H1 (cell line): ENCODE data around the gene SSTR5. TPM values are rescaled to one million over a fixed set of nuclear protein-coding genes. Genes with fewer than 3 reads are reported as not detected.

Source experiments
- CTCF ChIA-PET: fragments of 300-600 bp; sonication (Branson Sonifier 250); formaldehyde crosslinking; loops from one replicate; lab custom pipeline; 2021; ENCODE audit not compliant: partially characterized antibody; lab: Charles Lee
- POLR2A ChIA-PET: fragments of 300-600 bp; sonication (Branson Sonifier 250); formaldehyde crosslinking; loops from one replicate; lab custom pipeline; 2021; ENCODE audit warnings: inconsistent platforms; ENCODE audit not compliant: partially characterized antibody; lab: Charles Lee
- DNase-seq, 2 experiments: peaks; one replicate each; pipeline versions ENCODE4 v3.0.0 to v3.0.0-alpha.2; 2010 to 2022; ENCODE audit warnings: low spot score in 2 of 2, low read depth in 1 of 2, mixed read lengths in 1 of 2
- FAIRE-seq: peaks from 2 replicates; lab custom pipeline; 2011; peaks lifted over from hg19 to GRCh38; lab: Jason Lieb, UNC
- H2AFZ ChIP-seq: 2 replicates; pipeline ENCODE4 v1.8.1; 2012; ENCODE audit warnings: low read length, inconsistent platforms
- H2AK5ac ChIP-seq: 2 replicates; pipeline ENCODE4 v1.6.1; 2013; ENCODE audit warnings: low read depth, low read length
- H2BK120ac ChIP-seq: replicated peaks from 2 replicates; pipeline ENCODE3; 2013; ENCODE audit warnings: low read depth, low read length, inconsistent platforms
- H2BK12ac ChIP-seq: 2 replicates; pipeline ENCODE4 v1.6.1; 2013; ENCODE audit warnings: low read depth, low read length
- H2BK15ac ChIP-seq: 2 replicates; pipeline ENCODE4 v1.6.1; 2013; ENCODE audit warnings: low read length
- H2BK20ac ChIP-seq: 2 replicates; pipeline ENCODE4 v1.6.1; 2013; ENCODE audit warnings: low read length
- H2BK5ac ChIP-seq: 2 replicates; pipeline ENCODE4 v1.6.1; 2013; ENCODE audit warnings: low read depth, low read length
- H3K14ac ChIP-seq: 2 replicates; pipeline ENCODE4 v1.6.1; 2013; ENCODE audit warnings: inconsistent platforms; ENCODE audit not compliant: insufficient read length
- H3K18ac ChIP-seq: 2 replicates; pipeline ENCODE4 v1.6.1; 2013; ENCODE audit warnings: low read length; ENCODE audit errors: extremely low read depth
- H3K23ac ChIP-seq: 2 replicates; pipeline ENCODE4 v1.6.1; 2013; ENCODE audit warnings: inconsistent platforms; ENCODE audit not compliant: insufficient read length
- H3K23me2 ChIP-seq: 2 replicates; pipeline ENCODE4 v1.6.1; 2013; ENCODE audit warnings: low read depth, low read length
- H3K27ac ChIP-seq: 2 replicates; pipeline ENCODE4 v1.6.1; 2011; ENCODE audit warnings: low read depth, low read length, inconsistent platforms
- H3K27me3 ChIP-seq, 4 experiments: replicated peaks in 1 of 4; 1 replicate in 1 of 4; 2 replicates in 3 of 4; pipeline versions ENCODE4 v1.6.1 to v1.8.1; 2011 to 2013; ENCODE audit warnings: low read length in 3 of 4, mild to moderate bottlenecking in 3 of 4, inconsistent platforms in 2 of 4, mixed read lengths in 2 of 4, moderate library complexity in 1 of 4; ENCODE audit not compliant: control insufficient read depth in 3 of 4, insufficient read depth in 3 of 4; ENCODE audit errors: extremely low read depth in 1 of 4
- H3K36me3 ChIP-seq, 4 experiments: 2 replicates each; pipeline versions ENCODE4 v1.6.1 to v1.8.1; 2011 to 2013; ENCODE audit warnings: mild to moderate bottlenecking in 4 of 4, low read length in 3 of 4, moderate library complexity in 2 of 4, control low read depth in 1 of 4, inconsistent platforms in 1 of 4; ENCODE audit not compliant: insufficient read depth in 4 of 4, control insufficient read depth in 2 of 4
- H3K4ac ChIP-seq: replicated peaks from 2 replicates; pipeline ENCODE3; 2013; ENCODE audit warnings: low read length, low read depth, mixed read lengths, inconsistent platforms; ENCODE audit not compliant: insufficient read length
- H3K4me1 ChIP-seq, 4 experiments: replicated peaks in 1 of 4; 1 replicate in 1 of 4; 2 replicates in 3 of 4; pipeline versions ENCODE4 v1.6.1 to v1.8.1; 2011 to 2013; ENCODE audit warnings: low read length in 3 of 4, inconsistent platforms in 2 of 4, mixed read lengths in 1 of 4; ENCODE audit not compliant: insufficient read depth in 4 of 4, control insufficient read depth in 3 of 4
- H3K4me2 ChIP-seq, 2 experiments: 2 replicates each; pipeline versions ENCODE4 v1.6.1 to v1.8.1; 2011 to 2013; ENCODE audit warnings: low read depth in 2 of 2, low read length in 2 of 2, control low read depth in 1 of 2, inconsistent platforms in 1 of 2, mild to moderate bottlenecking in 1 of 2; ENCODE audit not compliant: insufficient read depth in 1 of 2
- H3K4me3 ChIP-seq, 4 experiments: fragments of 200-600, 300-600 bp in 1 of 4; sonication (generic), shearing (Covaris generic), sonication (Bioruptor Twin) in 1 of 4; 2 replicates each; pipeline versions ENCODE4 v1.5.1 to v1.8.1; 2011 to 2016; ENCODE audit warnings: low read length in 4 of 4, low read depth in 3 of 4, control low read depth in 2 of 4, inconsistent platforms in 2 of 4, mild to moderate bottlenecking in 2 of 4, mixed read lengths in 1 of 4, moderate library complexity in 1 of 4; ENCODE audit not compliant: insufficient read depth in 2 of 4; ENCODE audit errors: extremely low read depth in 1 of 4
- H3K56ac ChIP-seq: replicated peaks from 2 replicates; pipeline ENCODE3; 2013; ENCODE audit warnings: low read depth, mild to moderate bottlenecking, mixed read lengths, low read length, inconsistent platforms; ENCODE audit not compliant: insufficient read length
- H3K79me1 ChIP-seq: 2 replicates; pipeline ENCODE4 v1.6.1; 2013; ENCODE audit warnings: low read depth, low read length, control low read depth
- H3K79me2 ChIP-seq, 2 experiments: 2 replicates each; pipeline versions ENCODE4 v1.6.1 to v1.8.1; 2012 to 2013; ENCODE audit warnings: low read length in 2 of 2, mild to moderate bottlenecking in 2 of 2, inconsistent platforms in 1 of 2; ENCODE audit not compliant: insufficient read depth in 2 of 2, control insufficient read depth in 1 of 2
- H3K9ac ChIP-seq, 4 experiments: replicated peaks in 1 of 4; 1 replicate in 1 of 4; 2 replicates in 3 of 4; pipeline versions ENCODE4 v1.6.1 to v1.8.1; 2011 to 2013; ENCODE audit warnings: low read depth in 3 of 4, low read length in 3 of 4, control low read depth in 2 of 4, mild to moderate bottlenecking in 2 of 4, moderate library complexity in 2 of 4, inconsistent platforms in 1 of 4; ENCODE audit errors: extremely low read depth in 1 of 4
- H3K9me3 ChIP-seq, 2 experiments: 2 replicates each; pipeline versions ENCODE4 v1.6.1 to v1.8.1; 2012 to 2013; ENCODE audit warnings: mild to moderate bottlenecking in 2 of 2, moderate library complexity in 2 of 2, control low read depth in 1 of 2, inconsistent platforms in 1 of 2, low read depth in 1 of 2, low read length in 1 of 2, mixed read lengths in 1 of 2; ENCODE audit not compliant: insufficient read depth in 2 of 2
- H4K20me1 ChIP-seq, 2 experiments: replicated peaks in 1 of 2; 2 replicates each; pipeline versions ENCODE3 to v1.8.1; 2011 to 2013; ENCODE audit warnings: inconsistent platforms in 2 of 2, low read length in 2 of 2, mild to moderate bottlenecking in 1 of 2; ENCODE audit not compliant: insufficient read depth in 2 of 2, control insufficient read depth in 1 of 2
- H4K5ac ChIP-seq: 2 replicates; pipeline ENCODE4 v1.6.1; 2013; ENCODE audit warnings: low read length, low read depth, mixed read lengths, inconsistent platforms; ENCODE audit not compliant: insufficient read length
- H4K8ac ChIP-seq: 2 replicates; pipeline ENCODE4 v1.8.0; 2013; ENCODE audit warnings: mild to moderate bottlenecking, moderate library complexity, low read length, inconsistent platforms; ENCODE audit not compliant: insufficient read depth; ENCODE audit errors: extremely low read depth
- H4K91ac ChIP-seq: replicated peaks from 2 replicates; pipeline ENCODE3; 2013; ENCODE audit warnings: low read length, mixed read lengths, inconsistent platforms; ENCODE audit not compliant: insufficient read length
- YY1 ChIP-seq: IDR thresholded peaks from 2 replicates; pipeline ENCODE4 v1.6.1; 2011; ENCODE audit warnings: low read depth, mild to moderate bottlenecking, low read length
- WGBS, 2 experiments: shearing (Covaris generic) in 1 of 2; methylation state at CpG; one replicate each; pipeline versions ENCODE4 v1.1.6 to v1.1.7; 2013 to 2015; ENCODE audit warnings: low lambda C conversion rate in 2 of 2, mixed read lengths in 2 of 2, inconsistent platforms in 1 of 2, low coverage in 1 of 2, missing lambda C conversion rate in 1 of 2; ENCODE audit not compliant: insufficient replicate concordance in 2 of 2, insufficient coverage in 1 of 2, insufficient read length in 1 of 2; ENCODE audit errors: extremely low coverage in 1 of 2, missing lambda C conversion rate in 1 of 2; 5-methylcytosine and 5-hydroxymethylcytosine counted together
- polyA plus RNA-seq, 7 experiments: library from polyadenylated mRNA; depleted of rRNA in 3 of 7; stranded (reverse) in 5 of 7; unstranded in 2 of 7; fragments of >200 nt in 5 of 7; fragments of 200-250 nt in 2 of 7; gene quantifications; 1 replicate in 5 of 7; 2 replicates in 1 of 7; 4 replicates in 1 of 7; pipeline versions ENCODE4 v1.2.1 to v1.2.3, GENCODE V29; 2011 to 2013; ENCODE audit warnings: missing spikeins in 2 of 7, mixed read lengths in 2 of 7
- total RNA-seq: library from RNA; stranded (reverse); fragmentation: NEBNext Ultra II Directional; extraction: Animal tissue kit (Norgen Biotek cat#: 25700); gene quantifications from 2 replicates; pipeline ENCODE4 v1.2.1, GENCODE V29; 2021

Gene SSTR5
- total and polyA plus RNA-seq, 2 of the 8 experiments (the other 6 are each of a cell fraction or from before 2014, with no cell fraction given), result 0.56 to 0.60 TPM

DNA sequence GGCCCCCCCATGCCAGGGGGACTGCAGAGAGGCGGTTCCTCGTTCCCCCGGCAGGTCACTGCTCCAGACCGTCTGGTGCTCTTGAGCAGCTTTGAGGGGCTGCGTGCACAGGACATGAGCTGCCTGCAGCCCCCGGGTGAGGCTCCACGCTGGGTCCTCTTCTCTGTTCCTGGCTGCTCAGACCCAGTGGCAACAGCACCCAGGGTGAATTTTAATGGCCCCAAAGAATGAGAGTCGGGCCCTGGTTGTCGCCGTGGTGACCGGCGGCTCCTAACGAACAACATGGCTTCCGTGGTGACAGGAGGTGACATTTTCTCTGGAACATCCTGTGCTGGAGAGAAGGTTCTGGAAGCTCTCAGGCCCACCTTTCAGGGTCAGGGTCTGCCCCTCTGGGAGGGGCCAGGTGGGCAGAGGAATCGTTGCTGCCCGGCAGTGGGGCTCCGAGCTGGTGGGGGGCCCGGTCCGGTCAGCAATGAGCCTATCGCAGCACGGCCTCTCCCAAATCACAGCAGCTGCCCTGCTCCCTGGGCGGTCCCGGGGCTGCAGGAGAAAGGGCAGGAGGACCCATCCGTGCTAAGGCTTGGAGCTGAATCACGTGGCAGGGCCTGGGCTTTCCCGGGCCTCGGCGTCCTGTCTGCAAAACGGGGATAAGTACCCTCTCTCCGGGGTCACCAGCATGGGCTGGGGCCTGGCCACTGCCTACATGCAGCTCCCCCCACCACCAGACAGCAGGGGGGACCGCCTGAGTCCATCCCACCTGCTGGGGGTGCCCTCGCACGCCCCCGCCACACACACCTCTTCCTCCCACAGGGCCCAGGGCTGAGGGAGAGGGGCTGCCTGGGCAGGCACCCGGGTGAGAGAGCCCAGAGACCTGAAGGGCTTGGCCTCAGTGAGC lies 26.9 kb downstream of the SSTR5 start:
- H2BK20ac ChIP-seq, result no peak overlapping the region
- H4K91ac ChIP-seq, result no peak overlapping the region
- H3K9ac ChIP-seq, result no peak overlapping the region
- H3K27ac ChIP-seq, result no peak overlapping the region
- no peak overlapping the region for H3K56ac ChIP-seq
- peak overlapping the region; percentile 61; the same call in 1 of the 2 replicates for H2BK15ac ChIP-seq
- no peak overlapping the region for H3K4me2 ChIP-seq
- H3K18ac ChIP-seq, result no peak overlapping the region
- no peak overlapping the region for H2BK5ac ChIP-seq
- no peak overlapping the region for H3K14ac ChIP-seq
- no peak overlapping the region for H2BK120ac ChIP-seq
- 84% methylated on average over 29 of the region's 35 CpGs; no CpG with 5 or more reads in 1 of the 2 experiments for WGBS, 2 experiments
- H3K9me3 ChIP-seq, result no peaks in the 10 kb centered on the region
- H3K4me1 ChIP-seq, result peaks cover 0 to 7% (median 2%) of the 10 kb centered on the region in 4 experiments; a peak in 3 of 7 replicates
- H3K79me1 ChIP-seq, result no peaks in the 10 kb centered on the region
- no peak overlapping the region for H4K5ac ChIP-seq
- no peak overlapping the region for H3K4me3 ChIP-seq
- ChIA-PET POLR2A (interaction anchor here (1.2 kb wide), 1 partner anchor 42 kb away, joined by 3 read pairs; no protein-coding TSS in a partner anchor), CTCF (interaction anchor here (0.7 to 1.2 kb wide), 3 partner anchors 13 to 383 kb away, joined by 3 read pairs; no protein-coding TSS in a partner anchor)
- DNase-seq (no peak), FAIRE-seq (no peak)
- H4K8ac ChIP-seq, result 0 out of 2 replicates have a peak overlapping the region, but pooled peaks have one; percentile 46
- peaks cover 4% of the 10 kb centered on the region; the same call in 1 of the 2 replicates for H3K23me2 ChIP-seq
- H3K79me2 ChIP-seq, result no peaks in the 10 kb centered on the region
- peaks cover 0 to 5% (median 2%) of the 10 kb centered on the region in 4 experiments; a peak in 2 of 7 replicates for H3K27me3 ChIP-seq
- no peak overlapping the region for H2BK12ac ChIP-seq
- H2AK5ac ChIP-seq, result no peak overlapping the region
- no peak overlapping the region for H2AFZ ChIP-seq
- H3K36me3 ChIP-seq, result no peaks in the 10 kb centered on the region
- no peaks in the 10 kb centered on the region for H4K20me1 ChIP-seq
- no peak overlapping the region for H3K23ac ChIP-seq
- no peak overlapping the region for H3K4ac ChIP-seq
- TF ChIP-seq YY1, result 0 out of 2 replicates have a peak, but pooled peaks have one; percentile 25
